Neural progenitor cell (in vitro differentiated cells): ENCODE measurements around the gene B4GALT5. TPM values are rescaled to one million over a fixed set of nuclear protein-coding genes. Genes with fewer than 3 reads are reported as not detected.
A peak's percentile ranks its signal among the peaks of the same experiment; 100 is the strongest.

Source experiments
- DNase-seq: peaks from one replicate; pipeline ENCODE4 v3.0.0-alpha.2; 2016; ENCODE audit warnings: low spot score
- H2AFZ ChIP-seq: fragments of 200-600 bp; sonication (generic); replicated peaks from 2 replicates; pipeline ENCODE4 v1.6.1; 2016; ENCODE audit warnings: antibody characterized with exemption
- H3F3A ChIP-seq: fragments of 200-600 bp; sonication (generic); 2 replicates; pipeline ENCODE4 v1.6.1; 2016; ENCODE audit warnings: antibody characterized with exemption, low read depth
- H3K27ac ChIP-seq: fragments of 200-600 bp; sonication (generic); 2 replicates; pipeline ENCODE4 v1.5.1; 2016; ENCODE audit warnings: mild to moderate bottlenecking
- H3K27me3 ChIP-seq: fragments of 200-600 bp; sonication (generic); 2 replicates; pipeline ENCODE4 v1.6.1; 2016; ENCODE audit warnings: mild to moderate bottlenecking, moderate library complexity
- H3K36me3 ChIP-seq: fragments of 200-600 bp; sonication (generic); 2 replicates; pipeline ENCODE4 v1.5.1; 2016
- H3K4me1 ChIP-seq: fragments of 200-600 bp; sonication (generic); 2 replicates; pipeline ENCODE4 v1.6.1; 2016; ENCODE audit warnings: mixed run types
- H3K4me2 ChIP-seq: fragments of 200-600 bp; sonication (generic); 2 replicates; pipeline ENCODE4 v1.6.1; 2016
- H3K4me3 ChIP-seq: fragments of 200-600 bp; sonication (generic); 2 replicates; pipeline ENCODE4 v1.5.1; 2016
- H3K79me2 ChIP-seq: fragments of 200-600 bp; sonication (generic); 2 replicates; pipeline ENCODE4 v1.6.1; 2016; ENCODE audit warnings: low read depth
- H3K9ac ChIP-seq: fragments of 200-600 bp; sonication (generic); 2 replicates; pipeline ENCODE4 v1.6.1; 2016
- H3K9me3 ChIP-seq: fragments of 200-600 bp; sonication (generic); 2 replicates; pipeline ENCODE4 v1.5.1; 2016; ENCODE audit warnings: low read depth
- H4K20me1 ChIP-seq: fragments of 200-600 bp; sonication (generic); 2 replicates; pipeline ENCODE4 v1.6.1; 2016; ENCODE audit warnings: low read depth
- H3K27ac Mint-ChIP-seq: 3 replicates; pipeline ENCODE4 v1.8.0; 2021; ENCODE audit warnings: mixed read lengths
- H3K27me3 Mint-ChIP-seq: 2 replicates; pipeline ENCODE4 v1.8.0; 2022; ENCODE audit warnings: low read depth, mild to moderate bottlenecking, inconsistent platforms, moderate library complexity, mixed read lengths; ENCODE audit not compliant: insufficient read depth
- H3K36me3 Mint-ChIP-seq: 3 replicates; pipeline ENCODE4 v1.8.0; 2021; ENCODE audit warnings: mixed read lengths
- H3K4me1 Mint-ChIP-seq: 3 replicates; pipeline ENCODE4 v1.8.0; 2021; ENCODE audit warnings: mixed read lengths
- H3K4me3 Mint-ChIP-seq: 3 replicates; pipeline ENCODE4 v1.8.0; 2021; ENCODE audit warnings: mild to moderate bottlenecking, moderate library complexity, mixed read lengths
- H3K9me3 Mint-ChIP-seq: 3 replicates; pipeline ENCODE4 v1.8.0; 2020; ENCODE audit warnings: mixed read lengths
- CTCF ChIP-seq: fragments of 200-600 bp; sonication (generic); IDR thresholded peaks from 2 replicates; pipeline ENCODE4 v1.5.1; 2017; ENCODE audit warnings: antibody characterized with exemption, mild to moderate bottlenecking
- EZH2 ChIP-seq: fragments of 200-600 bp; sonication (generic); IDR thresholded peaks from 2 replicates; pipeline ENCODE4 v1.6.1; 2017; ENCODE audit warnings: antibody characterized with exemption, mild to moderate bottlenecking, moderate library complexity
- EZH2phosphoT487 ChIP-seq: fragments of 200-600 bp; sonication (generic); IDR thresholded peaks from 2 replicates; pipeline ENCODE4 v1.6.1; 2017; ENCODE audit warnings: antibody characterized with exemption
- total RNA-seq: library from RNA; depleted of rRNA; stranded (reverse); fragments of >200 nt; gene quantifications from 2 replicates; pipeline ENCODE4 v1.2.3, GENCODE V29; 2015; ENCODE audit warnings: low replicate concordance

The B4GALT5 gene
- total RNA-seq, 1 donor from 2014 or later: 60.1 TPM

DNA sequence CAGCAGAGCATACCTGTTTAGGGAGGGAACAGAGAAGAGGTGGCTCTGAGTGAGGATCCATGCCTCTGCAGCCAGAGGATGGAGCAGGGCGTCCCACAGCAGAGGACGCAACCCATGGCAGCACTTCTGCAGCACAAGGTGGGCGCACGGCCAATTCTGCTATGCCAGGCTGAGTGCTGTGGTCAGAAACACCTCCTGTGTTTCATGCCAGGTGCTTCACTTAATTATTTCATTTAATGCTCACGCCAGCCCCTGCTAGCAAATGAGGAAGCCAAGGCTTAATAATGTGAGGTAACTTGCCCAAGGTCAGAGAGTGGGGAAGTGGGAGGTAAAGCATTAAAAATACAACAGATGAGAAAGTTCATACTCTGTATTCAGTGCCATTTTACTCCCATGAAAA is 77.2 kb downstream of the B4GALT5 start:
- H3F3A ChIP-seq: peaks cover 28% of the 10 kb centered on the region
- no peak overlapping the region for H2AFZ ChIP-seq
- H3K9ac ChIP-seq: no peak overlapping the region
- Mint-ChIP-seq H3K4me3 (no peak overlapping the region), H3K36me3 (peaks cover 32% of the 10 kb centered on the region), H3K27ac (no peak overlapping the region), H3K9me3 (no peaks in the 10 kb centered on the region), H3K4me1 (peaks cover 35% of the 10 kb centered on the region), H3K27me3 (peaks cover 7% of the 10 kb centered on the region)
- H3K27ac ChIP-seq: no peak overlapping the region
- H3K9me3 ChIP-seq: no peaks in the 10 kb centered on the region
- no peak overlapping the region for H3K4me2 ChIP-seq
- peaks cover 30% of the 10 kb centered on the region for H3K4me1 ChIP-seq
- H3K4me3 ChIP-seq: no peak overlapping the region
- DNase-seq: no peak
- H3K36me3 ChIP-seq: peaks cover 15% of the 10 kb centered on the region
- H4K20me1 ChIP-seq: peaks cover 23% of the 10 kb centered on the region
- no peaks in the 10 kb centered on the region for H3K27me3 ChIP-seq
- TF ChIP-seq EZH2phosphoT487 (no peak), CTCF (no peak), EZH2 (no peak)
- peaks cover 15% of the 10 kb centered on the region for H3K79me2 ChIP-seq

GRCh38 chr20:49635866-49636265 is 77.8 kb downstream of the B4GALT5 start:
- H3K4me1 Mint-ChIP-seq: peaks cover 39% of the 10 kb centered on the region
- Histone ChIP-seq H3K9ac (no peak overlapping the region), H3K4me3 (no peak overlapping the region), H3F3A (peaks cover 27% of the 10 kb centered on the region), H3K4me2 (no peak overlapping the region), H3K4me1 (peaks cover 31% of the 10 kb centered on the region), H3K27me3 (no peaks in the 10 kb centered on the region), H3K27ac (peak overlapping the region; percentile 84), H3K36me3 (peaks cover 15% of the 10 kb centered on the region), H2AFZ (no peak overlapping the region), H3K9me3 (no peaks in the 10 kb centered on the region), H3K79me2 (peaks cover 15% of the 10 kb centered on the region), H4K20me1 (peaks cover 17% of the 10 kb centered on the region)
- TF ChIP-seq CTCF (no peak), EZH2 (no peak), EZH2phosphoT487 (no peak)
- H3K27me3 Mint-ChIP-seq: peaks cover 7% of the 10 kb centered on the region
- no peaks in the 10 kb centered on the region for H3K9me3 Mint-ChIP-seq
- no peak overlapping the region for H3K27ac Mint-ChIP-seq
- H3K36me3 Mint-ChIP-seq: peaks cover 29% of the 10 kb centered on the region
- H3K4me3 Mint-ChIP-seq: no peak overlapping the region
- DNase-seq: no peak

DNA sequence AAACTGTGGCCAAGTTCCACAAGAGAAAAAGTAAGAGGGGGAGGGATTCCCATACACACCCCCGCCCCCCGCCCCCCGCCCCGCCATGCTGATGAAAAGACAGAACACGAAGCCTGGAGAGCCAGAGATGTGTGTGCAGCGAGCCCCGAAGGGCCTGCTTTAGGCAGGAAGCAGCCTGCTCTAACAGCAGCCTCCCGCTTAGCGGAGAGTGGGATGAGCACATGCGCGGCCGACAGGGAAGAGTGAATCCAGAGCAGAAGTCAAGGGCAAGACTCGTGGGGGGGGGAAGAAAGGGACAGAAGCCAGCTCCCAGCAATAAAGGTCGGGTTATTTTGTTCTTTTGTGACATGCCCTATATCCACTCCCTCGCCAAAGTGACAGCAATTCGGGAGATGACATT is 78.5 kb downstream of the B4GALT5 start:
- Mint-ChIP-seq H3K9me3 (no peaks in the 10 kb centered on the region), H3K27ac (peak overlapping the region; percentile 75), H3K36me3 (peaks cover 25% of the 10 kb centered on the region), H3K4me3 (no peak overlapping the region), H3K27me3 (peaks cover 9% of the 10 kb centered on the region), H3K4me1 (peaks cover 40% of the 10 kb centered on the region)
- Histone ChIP-seq H4K20me1 (peaks cover 17% of the 10 kb centered on the region), H3K79me2 (peaks cover 15% of the 10 kb centered on the region), H3K4me1 (peaks cover 31% of the 10 kb centered on the region), H3K4me3 (no peak overlapping the region), H3K27ac (peak overlapping the region; percentile 84), H2AFZ (no peak overlapping the region), H3K9me3 (no peaks in the 10 kb centered on the region), H3K9ac (no peak overlapping the region), H3K36me3 (peaks cover 15% of the 10 kb centered on the region), H3K4me2 (no peak overlapping the region), H3F3A (peaks cover 22% of the 10 kb centered on the region), H3K27me3 (no peaks in the 10 kb centered on the region)
- DNase-seq: no peak
- TF ChIP-seq EZH2: no peak
- TF ChIP-seq CTCF: no peak
- TF ChIP-seq EZH2phosphoT487: no peak
